ENCODE results near the gene SLMAP.

The SLMAP gene

DNA sequence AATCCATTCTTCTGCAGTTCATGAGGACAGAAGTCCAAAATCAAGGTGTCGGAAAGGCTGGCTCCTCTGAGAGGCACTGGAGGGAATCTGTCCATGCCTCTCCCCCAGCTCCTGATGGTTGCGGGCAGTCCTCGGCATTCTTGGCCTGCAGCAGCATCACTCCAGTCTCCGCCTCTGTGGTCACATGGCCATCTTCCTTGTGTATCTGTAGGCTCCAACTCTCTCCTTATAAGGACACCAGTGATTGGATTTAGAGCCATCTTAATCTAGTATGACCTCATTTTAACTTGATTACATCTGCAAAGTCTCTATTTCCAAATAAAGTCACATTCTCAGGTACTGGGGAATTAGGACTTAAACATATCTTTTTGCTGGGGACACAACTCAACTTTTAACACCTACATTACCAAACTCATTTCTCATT is 196.1 kb downstream of the SLMAP start:
- DNase-seq, result peak; percentile 92
- Histone ChIP-seq H3K27ac (peak overlapping the region; percentile 86), H3K36me3 (replicated peaks) (no peaks in the 10 kb centered on the region), H3K27me3 (replicated peaks) (no peaks in the 10 kb centered on the region), H3K4me3 (ENCODE audit: low read depth, low read length) (no peak overlapping the region)
- TF ChIP-seq, protein P1, sequence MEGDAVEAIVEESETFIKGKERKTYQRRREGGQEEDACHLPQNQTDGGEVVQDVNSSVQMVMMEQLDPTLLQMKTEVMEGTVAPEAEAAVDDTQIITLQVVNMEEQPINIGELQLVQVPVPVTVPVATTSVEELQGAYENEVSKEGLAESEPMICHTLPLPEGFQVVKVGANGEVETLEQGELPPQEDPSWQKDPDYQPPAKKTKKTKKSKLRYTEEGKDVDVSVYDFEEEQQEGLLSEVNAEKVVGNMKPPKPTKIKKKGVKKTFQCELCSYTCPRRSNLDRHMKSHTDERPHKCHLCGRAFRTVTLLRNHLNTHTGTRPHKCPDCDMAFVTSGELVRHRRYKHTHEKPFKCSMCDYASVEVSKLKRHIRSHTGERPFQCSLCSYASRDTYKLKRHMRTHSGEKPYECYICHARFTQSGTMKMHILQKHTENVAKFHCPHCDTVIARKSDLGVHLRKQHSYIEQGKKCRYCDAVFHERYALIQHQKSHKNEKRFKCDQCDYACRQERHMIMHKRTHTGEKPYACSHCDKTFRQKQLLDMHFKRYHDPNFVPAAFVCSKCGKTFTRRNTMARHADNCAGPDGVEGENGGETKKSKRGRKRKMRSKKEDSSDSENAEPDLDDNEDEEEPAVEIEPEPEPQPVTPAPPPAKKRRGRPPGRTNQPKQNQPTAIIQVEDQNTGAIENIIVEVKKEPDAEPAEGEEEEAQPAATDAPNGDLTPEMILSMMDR (IDR thresholded peaks at IDR 0.05; ENCODE audit: low read depth, low read length, missing control alignments), result no peak
- in situ Hi-C loops (cut with HindIII; ENCODE audit: low pct_ligation_motif_present, low sequenced_read_pairs), result no loop called here

DNA sequence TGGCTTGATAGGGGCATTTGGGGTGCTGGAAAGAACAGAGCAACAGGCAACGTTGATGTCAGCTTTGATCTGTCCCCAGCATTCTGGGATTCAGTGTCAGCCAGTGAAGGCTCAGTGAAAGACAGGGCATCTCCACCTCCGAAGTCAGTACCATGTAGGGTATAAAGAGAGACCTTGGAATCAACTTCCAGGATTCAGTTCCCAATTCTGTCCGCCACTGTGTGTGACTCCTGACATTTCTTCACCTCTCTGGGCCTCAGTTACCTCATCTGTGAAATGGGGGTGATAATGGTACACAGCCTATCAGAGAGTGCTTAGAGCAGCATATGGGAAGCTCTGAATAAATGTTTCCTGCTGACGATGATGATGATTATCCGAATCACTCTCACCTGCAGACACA is 196.5 kb downstream of the SLMAP start:
- no peak overlapping the region for H3K4me3 ChIP-seq (ENCODE audit: low read depth, low read length)
- no peak for DNase-seq
- H3K36me3 ChIP-seq (replicated peaks), result no peaks in the 10 kb centered on the region
- in situ Hi-C loops (cut with HindIII; ENCODE audit: low pct_ligation_motif_present, low sequenced_read_pairs), result no loop called here
- peak overlapping the region; percentile 86 for H3K27ac ChIP-seq
- H3K27me3 ChIP-seq (replicated peaks), result no peaks in the 10 kb centered on the region
- TF ChIP-seq, protein P1 (IDR thresholded peaks at IDR 0.05; ENCODE audit: low read depth, low read length, missing control alignments), result no peak

DNA sequence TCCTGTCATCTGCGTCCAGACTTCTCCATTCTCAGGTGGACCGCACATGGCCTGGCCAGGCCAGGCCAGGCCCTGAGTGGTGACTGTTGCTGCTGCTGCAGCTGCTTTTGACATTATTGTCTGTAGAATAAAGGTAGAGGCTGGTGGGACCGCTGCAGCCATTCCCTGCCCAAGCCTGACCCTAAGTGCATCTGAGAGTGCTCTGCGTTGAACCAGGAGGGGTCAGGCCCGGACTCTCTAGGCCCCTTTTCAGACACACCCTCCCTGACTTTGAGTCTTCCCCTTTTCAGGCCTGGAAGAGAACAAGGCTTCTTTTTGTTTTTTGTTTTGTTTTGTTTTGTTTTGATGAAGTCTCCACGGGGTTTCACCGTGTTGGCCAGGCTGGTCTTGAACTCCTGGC is 197.5 kb downstream of the SLMAP start:
- no peak overlapping the region for H3K27ac ChIP-seq
- TF ChIP-seq, protein P1 (IDR thresholded peaks at IDR 0.05; ENCODE audit: low read depth, low read length, missing control alignments), result no peak
- no peak for DNase-seq
- H3K4me3 ChIP-seq (ENCODE audit: low read depth, low read length), result no peak overlapping the region
- no peaks in the 10 kb centered on the region for H3K27me3 ChIP-seq (replicated peaks)
- in situ Hi-C loops (cut with HindIII; ENCODE audit: low pct_ligation_motif_present, low sequenced_read_pairs), result no loop called here
- no peaks in the 10 kb centered on the region for H3K36me3 ChIP-seq (replicated peaks)

DNA sequence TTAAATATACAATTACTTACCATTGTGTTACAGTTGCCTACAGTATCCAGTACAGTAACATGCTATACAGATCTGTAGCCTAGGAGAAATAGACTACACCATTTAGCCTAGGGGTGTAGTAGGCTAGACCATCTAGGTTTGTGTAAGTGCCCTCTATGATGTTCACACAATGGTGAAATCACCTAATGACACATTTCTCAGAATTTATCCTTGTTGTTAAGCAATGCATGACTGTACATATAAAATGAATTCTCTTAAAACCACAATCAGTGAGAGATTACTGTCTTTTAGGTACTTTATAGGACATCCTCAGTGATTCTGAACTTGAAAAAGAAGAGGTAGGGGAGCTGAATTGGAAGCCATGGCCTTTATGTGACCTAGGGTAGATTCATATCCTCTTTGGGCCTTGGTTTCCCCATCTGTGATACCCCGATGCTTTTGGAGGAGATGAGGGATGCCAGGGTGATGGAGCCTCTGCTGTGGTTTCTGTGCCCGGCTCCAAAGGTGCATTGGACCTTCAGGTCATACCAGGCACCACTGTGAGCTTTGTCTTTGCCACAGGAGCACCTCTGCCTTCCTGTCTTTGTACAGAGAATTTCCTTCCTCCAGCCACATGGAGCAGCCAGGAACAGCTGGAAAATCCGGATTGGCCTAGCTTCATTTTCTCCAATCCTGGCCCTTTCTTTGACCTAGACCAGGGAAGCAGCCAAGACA is 200.2 kb downstream of the SLMAP start:
- DNase-seq, result peak; percentile 63
- peak overlapping the region; percentile 25 for H3K27ac ChIP-seq
- H3K4me3 ChIP-seq (ENCODE audit: low read depth, low read length), result no peak overlapping the region
- H3K27me3 ChIP-seq (replicated peaks), result no peaks in the 10 kb centered on the region
- in situ Hi-C loops (cut with HindIII; ENCODE audit: low pct_ligation_motif_present, low sequenced_read_pairs), result no loop called here
- TF ChIP-seq, protein P1 (IDR thresholded peaks at IDR 0.05; ENCODE audit: low read depth, low read length, missing control alignments), result no peak
- H3K36me3 ChIP-seq (replicated peaks), result no peaks in the 10 kb centered on the region

DNA sequence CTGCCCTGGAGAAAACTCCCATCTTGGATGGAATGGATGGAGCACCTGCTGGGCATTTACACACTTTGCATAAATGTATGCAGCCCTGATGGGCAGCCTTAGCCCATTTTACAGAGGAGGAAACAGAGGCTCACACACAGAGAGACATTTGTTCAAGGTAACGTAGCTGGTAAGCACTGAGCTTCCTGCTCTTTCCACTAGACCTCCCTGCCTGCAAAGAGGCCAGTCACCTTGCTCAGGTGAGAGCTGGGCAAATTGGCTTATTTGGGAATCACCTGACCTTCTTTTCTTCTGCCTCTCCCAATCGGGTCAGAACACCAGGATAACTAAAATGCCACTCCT is 200.7 kb downstream of the SLMAP start:
- in situ Hi-C loops (cut with HindIII; ENCODE audit: low pct_ligation_motif_present, low sequenced_read_pairs), result no loop called here
- TF ChIP-seq, protein P1 (IDR thresholded peaks at IDR 0.05; ENCODE audit: low read depth, low read length, missing control alignments), result no peak
- H3K27me3 ChIP-seq (replicated peaks), result no peaks in the 10 kb centered on the region

DNA sequence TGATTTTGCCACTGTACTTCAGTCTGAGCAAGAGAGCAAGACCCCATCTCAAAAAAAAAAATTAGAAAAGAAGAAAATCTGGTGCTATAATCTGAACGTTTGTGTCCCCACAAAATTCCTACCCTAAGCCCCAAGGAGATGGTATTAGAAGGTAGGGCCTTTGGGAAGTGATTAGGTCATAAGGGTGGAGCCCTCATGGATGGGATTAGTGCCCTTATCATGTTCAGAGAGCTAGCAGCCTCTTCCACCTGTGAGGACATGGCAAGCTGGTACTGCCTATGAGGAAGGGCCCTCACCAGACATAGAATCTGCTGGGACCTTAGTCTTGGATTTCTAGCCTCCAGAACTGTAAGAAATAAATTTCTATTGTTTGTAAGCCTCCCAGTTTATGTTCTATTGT is 201.7 kb downstream of the SLMAP start:
- no peaks in the 10 kb centered on the region for H3K27me3 ChIP-seq (replicated peaks)
- H3K4me3 ChIP-seq (ENCODE audit: low read depth, low read length), result no peak overlapping the region
- in situ Hi-C loops (cut with HindIII; ENCODE audit: low pct_ligation_motif_present, low sequenced_read_pairs), result no loop called here
- H3K36me3 ChIP-seq (replicated peaks), result no peaks in the 10 kb centered on the region
- no peak overlapping the region for H3K27ac ChIP-seq
- DNase-seq, result no peak
- TF ChIP-seq, protein P1 (IDR thresholded peaks at IDR 0.05; ENCODE audit: low read depth, low read length, missing control alignments), result no peak

More for the DNA sequence above, 200.7 kb downstream of the SLMAP start:
- Histone ChIP-seq H3K36me3 (replicated peaks) (no peaks in the 10 kb centered on the region), H3K4me3 (ENCODE audit: low read depth, low read length) (no peak overlapping the region), H3K27ac (no peak overlapping the region)
- no peak for DNase-seq
